IMR-90 (cell line): ENCODE results near the gene ARL6IP6. TPM values are rescaled to one million over a fixed set of nuclear protein-coding genes. Genes with fewer than 3 reads are reported as not detected.

Source experiments
- ATAC-seq: fragments of 200-7000 bp; cut with Tn5 transposase; 2 replicates; pipeline ENCODE4 v1.9.1; 2020; ENCODE audit warnings: low read depth, mild to moderate bottlenecking, moderate library complexity
- BruUV-seq: library from RNA; stranded (reverse); fragments of 400-500 nt; replicated peaks from 2 replicates; lab custom pipeline; 2021; lab: Mats Ljungman, UMichigan
- CTCF ChIA-PET: fragments of 300-600 bp; formaldehyde crosslinking; extraction: SDS; loops from one replicate; lab custom pipeline; 2021; ENCODE audit warnings: antibody characterized with exemption; lab: Yijun Ruan, JAX
- POLR2A ChIA-PET: fragments of 300-600 bp; sonication (Branson Sonifier 250); formaldehyde crosslinking; loops from one replicate; lab custom pipeline; 2022; ENCODE audit warnings: antibody characterized with exemption; ENCODE audit not compliant: unreplicated experiment; lab: Charles Lee
- DNase-seq: peaks from one replicate; pipeline ENCODE4 v3.0.0; 2013
- H2AFZ ChIP-seq: replicated peaks from 2 replicates; pipeline ENCODE3; 2013; ENCODE audit warnings: low read length, mild to moderate bottlenecking; ENCODE audit not compliant: poor library complexity
- H2AK5ac ChIP-seq: 2 replicates; pipeline ENCODE4 v1.6.1; 2013; ENCODE audit warnings: low read depth, low read length, inconsistent platforms
- H2AK9ac ChIP-seq: replicated peaks from 2 replicates; pipeline ENCODE3; 2013; ENCODE audit warnings: mild to moderate bottlenecking, low read depth, low read length, moderate library complexity; ENCODE audit not compliant: poor library complexity
- H2BK120ac ChIP-seq: 2 replicates; pipeline ENCODE4 v1.6.1; 2013; ENCODE audit warnings: low read depth, low read length, inconsistent platforms
- H2BK15ac ChIP-seq: 3 replicates; pipeline ENCODE4 v1.6.1; 2013; ENCODE audit warnings: low read depth, low read length, inconsistent platforms
- H2BK20ac ChIP-seq: 2 replicates; pipeline ENCODE4 v1.6.1; 2013; ENCODE audit warnings: low read depth, mild to moderate bottlenecking, inconsistent platforms, low read length, moderate library complexity
- H2BK5ac ChIP-seq: 2 replicates; pipeline ENCODE4 v1.6.1; 2013; ENCODE audit warnings: mild to moderate bottlenecking, low read depth, low read length, inconsistent platforms; ENCODE audit not compliant: poor library complexity, severe bottlenecking
- H3K14ac ChIP-seq: replicated peaks from 2 replicates; pipeline ENCODE4 v1.6.1; 2013; ENCODE audit warnings: low read depth, low read length, inconsistent platforms
- H3K18ac ChIP-seq: 2 replicates; pipeline ENCODE4 v1.6.1; 2013; ENCODE audit warnings: low read depth, low read length, control low read depth
- H3K23ac ChIP-seq: 2 replicates; pipeline ENCODE4 v1.6.1; 2013; ENCODE audit warnings: low read depth, low read length, inconsistent platforms
- H3K27ac ChIP-seq: 2 replicates; pipeline ENCODE4 v1.5.1; 2013; ENCODE audit warnings: mild to moderate bottlenecking, control low read depth, low read length; ENCODE audit not compliant: insufficient read depth
- H3K27me3 ChIP-seq: 2 replicates; pipeline ENCODE4 v1.6.1; 2013; ENCODE audit warnings: low read length; ENCODE audit not compliant: control insufficient read depth, insufficient read depth
- H3K36me3 ChIP-seq: 2 replicates; pipeline ENCODE4 v1.6.1; 2013; ENCODE audit warnings: low read length, mixed read lengths; ENCODE audit not compliant: control insufficient read depth, insufficient read depth
- H3K4ac ChIP-seq: 2 replicates; pipeline ENCODE4 v1.6.1; 2013; ENCODE audit warnings: low read depth, low read length, inconsistent platforms
- H3K4me1 ChIP-seq: 2 replicates; pipeline ENCODE4 v1.6.1; 2013; ENCODE audit warnings: low read length, mixed read lengths; ENCODE audit not compliant: control insufficient read depth, insufficient read depth
- H3K4me2 ChIP-seq: 2 replicates; pipeline ENCODE4 v1.6.1; 2013; ENCODE audit warnings: low read depth, mild to moderate bottlenecking, control low read depth, low read length, moderate library complexity
- H3K4me3 ChIP-seq: 2 replicates; pipeline ENCODE4 v1.5.1; 2013; ENCODE audit warnings: low read depth, mild to moderate bottlenecking, control low read depth, low read length, moderate library complexity; ENCODE audit not compliant: insufficient read depth
- H3K56ac ChIP-seq: 2 replicates; pipeline ENCODE4 v1.6.1; 2013; ENCODE audit warnings: low read length, inconsistent platforms; ENCODE audit not compliant: insufficient read depth; ENCODE audit errors: extremely low read depth
- H3K79me1 ChIP-seq, 2 experiments: 2 replicates each; pipeline ENCODE4 v1.6.1; 2013; ENCODE audit warnings: low read length in 2 of 2, inconsistent platforms in 1 of 2, low read depth in 1 of 2
- H3K9ac ChIP-seq: 2 replicates; pipeline ENCODE4 v1.6.1; 2013; ENCODE audit warnings: low read depth, low read length, control low read depth
- H3K9me1 ChIP-seq: 2 replicates; pipeline ENCODE4 v1.6.1; 2013; ENCODE audit warnings: low read length, inconsistent platforms; ENCODE audit not compliant: insufficient read depth
- H3K9me3 ChIP-seq: 2 replicates; pipeline ENCODE4 v1.6.1; 2013; ENCODE audit warnings: low read length; ENCODE audit not compliant: control insufficient read depth, insufficient read depth
- H4K20me1 ChIP-seq: 2 replicates; pipeline ENCODE4 v1.6.1; 2013; ENCODE audit warnings: low read length, inconsistent platforms; ENCODE audit not compliant: insufficient read depth
- H4K5ac ChIP-seq: 2 replicates; pipeline ENCODE4 v1.6.1; 2013; ENCODE audit warnings: mild to moderate bottlenecking, low read depth, low read length, control low read depth
- H4K8ac ChIP-seq, 2 experiments: 2 replicates each; pipeline ENCODE4 v1.6.1; 2013; ENCODE audit warnings: low read depth in 2 of 2, low read length in 2 of 2, control low read depth in 1 of 2, inconsistent platforms in 1 of 2
- H4K91ac ChIP-seq: 2 replicates; pipeline ENCODE4 v1.6.1; 2013; ENCODE audit warnings: low read depth, low read length, inconsistent platforms; ENCODE audit not compliant: insufficient read depth
- BHLHE40 ChIP-seq: fragments of 150-350 bp; IDR thresholded peaks from 2 replicates; pipeline ENCODE4 v1.6.1; 2016; ENCODE audit warnings: mild to moderate bottlenecking, low read depth, low read length
- POLR2A ChIP-seq: IDR thresholded peaks from 2 replicates; pipeline ENCODE4 v1.6.1; 2012; ENCODE audit warnings: mild to moderate bottlenecking, low read depth, low read length
- WGBS, 2 experiments: methylation state at CpG; one replicate each; pipeline versions ENCODE4 v1.1.5 to v1.1.7; 2013; ENCODE audit warnings: missing lambda C conversion rate in 2 of 2; ENCODE audit not compliant: insufficient read length in 1 of 2; ENCODE audit errors: extremely low coverage in 2 of 2; 5-methylcytosine and 5-hydroxymethylcytosine counted together
- dilution Hi-C: fragments of 300-500 bp; cut with HindIII; formaldehyde crosslinking; loops from one replicate; pipeline ENCODE4 v1.14.3; 2018; ENCODE audit warnings: low sequenced_read_pairs; ENCODE audit not compliant: unreplicated experiment
- in situ Hi-C: fragments of 300-500 bp; cut with MboI; formaldehyde crosslinking; loops from 3 replicates; pipeline ENCODE4 v1.14.3; 2019; ENCODE audit warnings: low sequenced_read_pairs, inconsistent platforms, mixed read lengths
- intact Hi-C: fragments of 100-400 bp; cut with micrococcal nuclease; formaldehyde crosslinking; loops from 2 replicates; pipeline ENCODE4 v1.10.0; 2022
- polyA plus RNA-seq, 3 experiments: library from polyadenylated mRNA; depleted of rRNA; stranded (reverse); fragments of >200 nt; gene quantifications; 2 replicates each; pipeline ENCODE4 v1.2.3, GENCODE V29; 2012; ENCODE audit warnings: low replicate concordance in 1 of 3
- total RNA-seq: library from RNA; depleted of rRNA; stranded (reverse); fragments of >200 nt; gene quantifications from 2 replicates; pipeline ENCODE4 v1.2.3, GENCODE V29; 2012

Gene ARL6IP6
- total and polyA plus RNA-seq, 2 of the 4 experiments (the other 2 are of a cell fraction): 4.1 to 14.7 TPM

GRCh38 chr2:152761214-152761613, 42.8 kb downstream of the ARL6IP6 start:
- ChIA-PET POLR2A (no interaction called here), CTCF (no interaction called here)
- H3K4ac ChIP-seq: peak overlapping the region; percentile 82; the same call in 1 of the 2 replicates
- no peak overlapping the region for H3K9ac ChIP-seq
- no peaks in the 10 kb centered on the region for H3K9me3 ChIP-seq
- peak; percentile 46 for TF ChIP-seq BHLHE40
- TF ChIP-seq POLR2A: no peak
- peak overlapping the region; percentile 94 for H2BK5ac ChIP-seq
- peak overlapping the region; percentile 65 for H2BK20ac ChIP-seq
- H3K18ac ChIP-seq: peak overlapping the region; percentile 38; the same call in 1 of the 2 replicates
- dilution Hi-C loops: no loop called here
- peak overlapping the region; percentile 92 for H2BK120ac ChIP-seq
- H3K4me3 ChIP-seq: no peak overlapping the region
- ATAC-seq (peak; percentile 33), DNase-seq (peak; percentile 40)
- peak overlapping the region; percentile 76 for H2BK15ac ChIP-seq
- H3K23ac ChIP-seq: peak overlapping the region; percentile 82
- peak overlapping the region; percentile 77 for H3K56ac ChIP-seq
- H2AK5ac ChIP-seq: 0 out of 2 replicates have a peak overlapping the region, but pooled peaks have one; percentile 29
- H3K14ac ChIP-seq: peak overlapping the region; percentile 86
- peaks cover 9% of the 10 kb centered on the region for H3K4me1 ChIP-seq
- H3K36me3 ChIP-seq: peaks cover 2% of the 10 kb centered on the region
- intact Hi-C loops: no loop called here
- H4K8ac ChIP-seq: peak overlapping the region; percentile 23 to 91; a peak in 3 of 4 replicates
- H2AK9ac ChIP-seq: no peak overlapping the region
- H3K27ac ChIP-seq: peak overlapping the region; percentile 46; the same call in 1 of the 2 replicates
- WGBS, 2 experiments: no CpG with 5 or more reads among the region's 4 CpGs
- H4K5ac ChIP-seq: peak overlapping the region; percentile 61; the same call in 1 of the 2 replicates
- peak overlapping the region; percentile 77 for H4K91ac ChIP-seq
- H4K20me1 ChIP-seq: no peaks in the 10 kb centered on the region
- no TSS peak for BruUV-seq
- no peaks in the 10 kb centered on the region for H3K27me3 ChIP-seq
- in situ Hi-C loops: no loop called here
- H3K4me2 ChIP-seq: no peak overlapping the region; the same call in 1 of the 2 replicates
- peaks cover 3% of the 10 kb centered on the region; the same call in 1 of the 2 replicates for H3K9me1 ChIP-seq
- H3K79me1 ChIP-seq: peaks cover 0 to 12% of the 10 kb centered on the region in 2 experiments; a peak in 2 of 4 replicates
- H2AFZ ChIP-seq: peak overlapping the region; percentile 24
